PFSK-1 (cell line): ENCODE measurements around the gene PRRT4.

Experiments
- FOXP2 ChIP-seq: optimal IDR thresholded peaks from 2 replicates; pipeline ENCODE3; 2011; ENCODE audit warnings: borderline replicate concordance, control low read depth, inconsistent platforms; ENCODE audit not compliant: insufficient read depth; ENCODE audit errors: extremely low read length, extremely low read depth
- POLR2AphosphoS5 ChIP-seq: IDR thresholded peaks from 2 replicates; pipeline ENCODE4 v1.6.1; 2012; ENCODE audit warnings: low read depth, mild to moderate bottlenecking, control low read depth, low read length, moderate library complexity
- REST ChIP-seq, 2 experiments: IDR thresholded peaks; 2 replicates each; pipeline versions ENCODE4 v1.6.1 to v1.8.0; 2011 to 2012; ENCODE audit warnings: low read depth in 2 of 2, low read length in 2 of 2, control low read depth in 1 of 2, inconsistent platforms in 1 of 2, mild to moderate bottlenecking in 1 of 2, moderate library complexity in 1 of 2; ENCODE audit not compliant: insufficient read depth in 1 of 2
- SIN3A ChIP-seq: IDR thresholded peaks from 2 replicates; pipeline ENCODE4 v1.6.1; 2012; ENCODE audit warnings: mild to moderate bottlenecking, low read length, moderate library complexity, borderline replicate concordance; ENCODE audit not compliant: insufficient read depth
- TAF1 ChIP-seq: IDR thresholded peaks from 2 replicates; pipeline ENCODE4 v1.6.1; 2012; ENCODE audit warnings: low read length, control low read depth, borderline replicate concordance; ENCODE audit not compliant: insufficient read depth

The PRRT4 gene

GRCh38 chr7:128360359-128360678 lies 1.2 kb downstream of the PRRT4 start:
- TF ChIP-seq TAF1 (no peak), REST (IDR thresholded peaks at IDR 0.05; ENCODE audit: insufficient read depth in 1 of 2, low read depth in 2 of 2, low read length in 2 of 2) (no peak), FOXP2 (no peak), POLR2AphosphoS5 (no peak), SIN3A (no peak)

GRCh38 chr7:128359939-128360338 lies 1.6 kb downstream of the PRRT4 start:
- TF ChIP-seq REST (IDR thresholded peaks at IDR 0.05; ENCODE audit: insufficient read depth in 1 of 2, low read depth in 2 of 2, low read length in 2 of 2) (no peak), TAF1 (no peak), SIN3A (no peak), POLR2AphosphoS5 (no peak), FOXP2 (no peak)

GRCh38 chr7:128359336-128359735 lies 2.2 kb downstream of the PRRT4 start:
- TF ChIP-seq FOXP2, result no peak
- TF ChIP-seq REST (IDR thresholded peaks at IDR 0.05; ENCODE audit: insufficient read depth in 1 of 2, low read depth in 2 of 2, low read length in 2 of 2), result no peak
- TF ChIP-seq TAF1, result no peak
- no peak for TF ChIP-seq POLR2AphosphoS5
- TF ChIP-seq SIN3A, result no peak

DNA sequence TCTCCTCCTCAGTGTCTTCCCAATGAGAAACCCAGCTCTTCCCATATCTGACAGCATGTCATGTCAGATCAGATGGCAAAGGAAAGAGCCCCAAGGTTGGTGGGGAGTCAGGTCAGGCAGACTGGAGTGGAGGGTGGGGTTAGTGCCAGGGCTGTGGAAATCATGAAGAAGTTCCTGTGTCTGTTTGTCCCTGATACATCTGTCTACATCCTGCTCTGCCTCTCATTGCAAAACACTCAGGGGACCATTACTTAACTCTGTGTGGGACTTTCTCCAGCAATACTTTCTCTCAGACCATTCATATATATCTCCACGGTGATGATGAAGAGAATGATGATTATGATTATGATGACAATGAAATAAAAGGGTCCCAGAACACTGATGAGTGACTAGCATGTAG lies 3.3 kb downstream of the PRRT4 start:
- no peak for TF ChIP-seq FOXP2
- TF ChIP-seq TAF1, result no peak
- no peak for TF ChIP-seq SIN3A
- TF ChIP-seq POLR2AphosphoS5, result no peak
- TF ChIP-seq REST (IDR thresholded peaks at IDR 0.05; ENCODE audit: insufficient read depth in 1 of 2, low read depth in 2 of 2, low read length in 2 of 2), result no peak

DNA sequence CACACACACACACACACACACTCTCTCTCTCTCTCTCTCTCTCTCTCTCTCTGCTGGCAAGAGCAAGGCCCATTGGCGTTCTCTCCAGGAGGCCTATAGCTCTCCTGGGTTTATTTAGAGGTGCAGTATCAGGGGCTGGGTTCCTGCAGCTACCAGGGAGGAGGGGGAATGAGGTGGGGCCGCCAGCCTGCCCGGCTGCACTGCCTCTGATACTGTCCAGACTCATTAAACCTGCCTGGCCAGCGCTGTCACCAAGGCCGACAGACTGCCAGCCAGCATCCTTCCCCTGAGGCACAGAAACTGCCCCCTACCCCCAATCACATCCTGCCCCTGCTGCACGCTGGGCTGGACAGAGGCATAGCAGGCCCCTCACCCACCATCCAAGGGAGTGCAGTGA lies 4.3 kb downstream of the PRRT4 start:
- TF ChIP-seq REST (IDR thresholded peaks at IDR 0.05; ENCODE audit: insufficient read depth in 1 of 2, low read depth in 2 of 2, low read length in 2 of 2), result peak in 1 of 2 experiments; percentile 77; a peak in 1 of 4 replicates
- TF ChIP-seq TAF1, result no peak
